M059J (cell line): Measurements from ENCODE around the gene EIF6. TPM values are rescaled to one million over a fixed set of nuclear protein-coding genes. Genes with fewer than 3 reads are reported as not detected.
"Not testable (repeated sequence)": the region's sequence is repeated elsewhere in the genome, so short reads cannot be mapped to it uniquely, and the experiment has no call there.

Source experiments
- DNase-seq: peaks from one replicate; pipeline ENCODE4 v3.0.0-alpha.2; 2012; ENCODE audit warnings: low read depth
- total RNA-seq: library from RNA; depleted of rRNA; stranded (reverse); fragments of >200 nt; shearing (Covaris generic); gene quantifications from 2 replicates; pipeline ENCODE4 v1.2.3, GENCODE V29; 2014

The EIF6 gene
- total RNA-seq, 1 experiment from 2014 or later: 303 TPM

DNA sequence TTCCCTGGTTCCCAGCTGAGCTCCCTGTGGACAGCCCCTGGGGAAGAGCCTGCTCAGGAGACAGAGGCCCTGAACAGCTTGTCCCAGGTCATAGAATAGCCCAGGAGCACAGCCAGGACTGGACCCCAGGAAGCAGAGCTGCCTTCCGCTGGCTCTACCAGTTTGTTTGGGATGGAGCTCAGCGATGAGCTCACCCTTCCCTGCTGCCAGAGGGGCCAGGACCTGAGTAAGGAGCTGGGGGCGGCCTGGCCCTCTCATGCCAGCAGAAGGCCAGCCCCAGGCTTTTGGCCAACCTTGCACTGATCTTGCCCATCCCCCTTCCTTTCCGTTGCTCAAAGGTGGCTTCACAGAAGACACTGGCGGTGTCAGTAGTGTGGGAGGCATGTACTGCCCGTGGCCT lies 24.1 kb downstream of the EIF6 start:
- no peak for DNase-seq

DNA sequence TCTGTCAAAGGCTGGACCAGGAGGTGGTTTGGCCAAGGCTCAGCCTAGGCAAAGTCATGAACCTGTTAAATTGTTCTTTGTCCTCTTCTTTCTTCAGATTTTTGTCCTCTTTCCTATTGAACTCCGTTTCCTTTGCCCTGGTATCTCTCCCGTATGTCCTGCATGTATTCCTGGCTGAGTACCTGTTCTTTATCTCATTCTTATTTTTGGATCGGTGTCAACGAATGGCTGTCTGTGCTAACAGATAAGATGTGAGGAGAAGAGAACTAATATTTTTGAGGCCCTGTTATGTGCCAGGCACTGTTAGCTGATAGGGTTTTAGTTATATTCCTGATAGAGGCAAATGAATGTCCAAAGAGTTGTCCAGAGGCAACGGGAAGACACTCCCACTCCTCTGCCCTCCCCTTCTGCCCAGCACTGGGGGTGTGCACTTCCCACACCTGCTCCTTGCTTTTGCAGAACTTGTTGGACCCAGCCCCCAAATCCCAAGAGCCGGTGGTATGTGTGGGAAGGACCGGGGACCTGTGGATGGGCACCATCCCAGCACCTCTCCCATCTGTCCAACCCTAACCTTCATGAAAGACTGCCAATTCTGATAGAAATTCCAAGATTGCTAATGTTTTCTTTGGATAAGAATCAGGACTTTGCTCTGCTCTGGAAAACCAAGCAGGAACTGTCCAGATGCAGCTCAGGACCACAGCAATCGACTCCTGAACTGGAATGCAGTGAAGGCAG lies 27.2 kb downstream of the EIF6 start:
- peak; percentile 48 for DNase-seq

DNA sequence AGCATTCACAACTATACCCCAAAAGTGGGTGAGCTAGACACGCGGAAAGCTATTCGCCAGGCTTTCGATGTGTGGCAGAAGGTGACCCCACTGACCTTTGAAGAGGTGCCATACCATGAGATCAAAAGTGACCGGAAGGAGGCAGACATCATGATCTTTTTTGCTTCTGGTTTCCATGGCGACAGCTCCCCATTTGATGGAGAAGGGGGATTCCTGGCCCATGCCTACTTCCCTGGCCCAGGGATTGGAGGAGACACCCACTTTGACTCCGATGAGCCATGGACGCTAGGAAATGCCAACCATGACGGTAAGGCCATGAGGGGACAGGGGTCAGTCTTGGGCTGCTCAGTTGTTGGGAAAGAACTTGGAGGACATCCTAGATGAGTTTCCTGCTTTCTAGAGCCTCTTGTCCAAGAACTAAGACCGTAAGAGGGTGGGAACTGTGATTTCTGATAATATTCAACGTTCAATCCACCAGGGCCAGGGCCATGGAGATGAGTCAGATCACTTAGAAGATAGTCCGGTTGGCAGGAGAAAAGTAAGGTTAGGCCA lies 30.0 kb downstream of the EIF6 start:
- no peak for DNase-seq

DNA sequence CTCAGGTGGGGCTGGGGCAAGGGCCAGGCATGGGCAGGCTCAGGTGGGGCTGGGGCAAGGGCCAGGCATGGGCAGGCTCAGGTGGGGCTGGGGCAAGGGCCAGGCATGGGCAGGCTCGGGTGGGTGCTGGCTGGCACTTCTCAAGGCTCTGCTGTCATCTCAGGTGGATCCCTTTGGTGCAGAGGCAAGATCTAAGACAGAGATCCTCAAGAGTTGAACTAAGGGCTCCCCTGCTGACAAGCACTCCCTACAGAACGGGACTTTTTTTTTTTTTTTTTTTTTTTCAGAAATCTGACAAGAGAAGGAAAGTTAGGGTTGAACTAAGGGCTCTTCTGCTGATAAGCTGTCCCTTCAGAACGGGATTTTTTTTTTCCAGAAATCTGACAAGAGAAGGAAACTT lies 31.6 kb downstream of the EIF6 start:
- DNase-seq: no peak

DNA sequence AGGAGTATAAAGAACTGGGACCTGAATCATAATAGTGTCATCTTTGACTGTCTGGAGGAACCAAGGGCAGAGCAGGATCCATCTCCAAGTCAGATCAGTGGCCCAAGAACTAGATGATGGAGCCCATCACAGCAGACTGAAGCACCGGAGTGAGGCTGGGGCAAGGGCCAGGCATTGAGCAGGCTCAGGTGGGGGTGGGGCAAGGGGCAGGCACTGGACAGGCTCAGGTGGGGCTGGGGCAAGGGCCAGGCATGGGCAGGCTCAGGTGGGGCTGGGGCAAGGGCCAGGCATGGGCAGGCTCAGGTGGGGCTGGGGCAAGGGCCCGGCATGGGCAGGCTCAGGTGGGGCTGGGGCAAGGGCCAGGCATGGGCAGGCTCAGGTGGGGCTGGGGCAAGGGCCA lies 32.0 kb downstream of the EIF6 start:
- DNase-seq: not testable (repeated sequence)

GRCh38 chr20:35252037-35252461 lies 32.5 kb downstream of the EIF6 start:
- DNase-seq: peak; percentile 63

DNA sequence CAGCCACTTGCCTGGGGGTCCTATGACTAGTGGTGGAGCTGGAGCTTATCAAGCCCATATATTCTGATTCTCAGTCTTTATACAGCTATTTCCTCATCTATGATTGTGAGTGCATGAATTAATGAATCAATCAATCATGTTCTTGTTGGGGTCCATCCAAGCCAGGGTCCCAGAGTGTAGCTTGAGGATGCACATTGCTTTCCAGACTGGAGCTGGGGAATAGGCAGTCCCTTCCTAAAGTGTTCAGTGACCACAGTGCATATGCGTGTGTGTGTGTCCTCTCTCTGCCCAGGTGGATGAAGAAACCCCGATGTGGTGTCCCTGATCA lies 33.0 kb downstream of the EIF6 start:
- no peak for DNase-seq

DNA sequence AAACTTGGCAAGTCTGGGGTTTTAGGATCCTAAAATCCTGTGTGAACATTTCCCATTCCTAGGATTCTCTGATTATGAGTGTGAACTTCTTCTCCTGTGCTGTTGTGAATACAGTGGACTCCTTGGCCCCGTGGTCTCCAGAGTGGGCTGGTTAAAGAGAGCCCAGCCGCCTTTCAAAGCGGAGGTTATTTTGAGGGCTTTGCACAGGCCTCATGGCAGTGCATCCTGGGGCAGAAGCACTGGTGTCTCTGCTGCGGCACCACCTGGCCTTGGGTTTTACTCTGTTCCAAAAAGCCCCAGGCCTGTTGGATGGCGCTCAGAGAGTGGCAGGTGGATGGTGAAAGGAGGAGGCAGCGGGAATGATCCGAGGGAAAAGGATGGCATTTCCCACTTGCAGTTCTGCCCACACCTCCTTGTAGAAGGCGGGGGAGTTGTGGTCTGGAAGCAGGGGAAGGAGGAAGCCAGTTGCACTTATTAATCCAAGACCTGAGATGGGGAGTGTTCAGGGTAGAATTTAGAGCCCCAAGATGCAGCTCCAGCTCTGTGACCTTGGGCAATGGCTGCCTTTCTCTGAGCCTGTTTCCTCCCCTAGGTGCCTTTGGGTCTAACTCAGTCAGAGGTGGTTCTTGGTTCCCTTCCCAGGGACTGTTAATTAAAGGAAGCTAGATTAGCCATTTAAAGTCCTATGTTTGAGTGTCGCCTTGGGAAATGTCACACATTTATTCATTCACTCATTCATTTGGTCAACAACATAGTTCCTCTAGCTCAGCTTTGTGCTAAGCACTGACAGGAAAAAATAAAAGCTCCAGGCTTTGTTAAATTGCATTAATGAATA lies 35.7 kb downstream of the EIF6 start:
- DNase-seq: no peak

DNA sequence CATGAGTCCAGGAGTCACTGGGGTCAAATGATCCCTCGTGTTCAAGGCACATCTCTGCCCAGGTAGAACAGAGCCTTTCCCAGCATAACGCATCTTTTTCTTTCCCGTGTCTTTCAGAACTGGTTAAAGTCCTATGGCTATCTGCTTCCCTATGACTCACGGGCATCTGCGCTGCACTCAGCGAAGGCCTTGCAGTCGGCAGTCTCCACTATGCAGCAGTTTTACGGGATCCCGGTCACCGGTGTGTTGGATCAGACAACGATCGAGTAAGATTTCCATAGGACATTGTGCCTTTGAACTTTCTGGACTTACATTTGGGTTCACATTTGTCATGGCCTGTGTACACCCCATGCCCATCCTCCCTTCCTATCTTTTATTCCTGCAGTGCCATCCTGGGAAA lies 37.8 kb downstream of the EIF6 start:
- DNase-seq: no peak

- DNase-seq: no peak
These were observed 40.6 kb downstream of the EIF6 start for GRCh38 chr20:35243986-35244385.

DNA sequence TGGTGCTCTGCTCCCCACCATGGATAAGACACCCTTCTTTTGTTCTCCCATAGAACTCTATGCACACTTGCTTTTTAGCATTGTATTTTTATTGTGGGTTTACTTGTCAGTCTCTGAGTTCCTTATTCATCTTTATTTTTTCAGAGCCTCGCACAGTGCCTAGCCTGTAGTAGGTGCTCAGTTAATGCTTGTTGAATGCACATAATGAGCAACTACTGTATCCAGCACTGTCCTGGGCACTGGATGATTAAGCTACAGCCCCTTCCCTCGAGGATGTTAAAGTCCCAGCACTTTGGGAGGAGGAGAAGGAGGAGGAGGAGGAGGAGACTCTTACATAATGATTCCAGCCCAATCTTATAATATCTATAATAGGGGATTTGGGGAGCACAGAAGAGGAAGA lies 41.3 kb downstream of the EIF6 start:
- no peak for DNase-seq

DNA sequence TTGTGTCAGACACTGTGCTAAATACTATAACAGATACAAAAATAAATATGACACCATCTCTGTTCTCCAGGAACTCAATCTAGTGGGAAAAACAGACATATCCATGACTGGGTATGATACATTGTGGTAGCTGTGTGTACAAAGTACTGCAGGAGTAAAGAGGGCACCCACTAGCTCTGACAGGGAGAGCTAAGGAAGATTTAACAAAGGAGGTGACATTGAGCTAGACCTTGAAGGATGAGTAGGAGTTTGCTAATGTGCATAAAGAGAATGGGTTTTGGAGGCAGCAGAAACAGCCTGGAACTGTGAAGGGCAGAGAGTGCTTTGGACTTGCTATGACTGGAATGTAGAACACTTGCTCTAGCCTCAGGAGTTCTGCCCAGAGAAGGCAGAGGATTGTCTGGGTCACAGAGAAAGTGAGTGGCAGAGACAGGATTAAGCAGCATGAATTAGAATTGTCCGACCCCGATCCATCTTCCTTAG lies 43.7 kb downstream of the EIF6 start:
- DNase-seq: no peak

DNA sequence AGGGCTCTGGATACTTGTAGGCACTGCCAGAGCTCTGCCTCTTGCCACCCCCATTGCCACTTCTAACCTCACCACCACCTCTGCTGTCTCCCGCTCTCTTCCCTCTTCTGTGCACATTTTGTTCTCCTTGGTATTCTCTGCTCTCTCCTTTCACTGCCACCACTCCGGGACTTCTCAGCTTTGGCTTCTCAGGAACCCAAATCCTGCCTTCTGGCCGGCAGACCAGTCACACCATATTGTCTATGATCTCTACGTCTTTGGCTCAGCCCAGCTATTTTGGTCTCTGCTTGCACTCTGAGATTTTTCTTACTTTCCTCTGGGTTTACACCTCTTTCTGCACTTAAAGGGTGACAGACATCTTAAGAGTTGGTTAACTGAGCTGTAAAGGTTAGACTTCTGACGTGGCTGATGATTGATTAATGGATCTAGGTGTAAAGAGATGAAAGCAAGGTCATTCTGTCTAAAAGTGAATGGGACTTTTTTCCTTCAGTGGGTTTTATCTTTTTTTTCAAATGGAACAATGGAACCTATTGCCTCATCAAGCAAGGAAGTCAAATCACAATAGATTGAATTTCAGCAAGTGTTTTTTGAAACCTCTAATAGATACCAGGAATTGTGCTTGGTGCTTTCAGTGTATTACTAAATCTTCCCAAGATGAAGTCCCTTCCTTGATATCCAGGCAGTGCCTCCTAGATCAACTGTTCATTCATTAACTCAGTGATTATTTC lies 44.3 kb downstream of the EIF6 start:
- no peak for DNase-seq

- DNase-seq: no peak
These were observed 45.8 kb downstream of the EIF6 start for GRCh38 chr20:35238735-35239134.

- no peak for DNase-seq
These were observed 46.4 kb downstream of the EIF6 start for GRCh38 chr20:35238170-35238569.

DNA sequence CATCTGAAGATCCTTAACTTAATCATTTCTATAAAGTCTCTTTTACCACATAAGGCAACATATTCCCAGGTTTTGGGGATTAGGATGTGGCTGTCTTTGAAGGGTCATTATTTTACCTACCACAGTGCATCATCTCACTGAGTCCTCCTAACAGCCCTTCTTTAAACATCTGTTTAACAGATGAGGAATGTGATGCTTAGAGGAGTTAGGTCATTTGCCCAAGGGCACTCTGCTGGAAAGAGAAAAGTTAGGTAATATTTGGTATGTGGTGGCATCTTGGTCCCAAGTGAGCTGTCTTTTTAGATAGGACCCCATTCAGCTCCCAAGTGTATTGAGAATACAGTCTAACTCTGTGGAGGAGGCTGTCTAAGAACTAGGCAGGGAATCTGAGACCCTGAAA lies 47.1 kb downstream of the EIF6 start:
- peak; percentile 30 for DNase-seq

DNA sequence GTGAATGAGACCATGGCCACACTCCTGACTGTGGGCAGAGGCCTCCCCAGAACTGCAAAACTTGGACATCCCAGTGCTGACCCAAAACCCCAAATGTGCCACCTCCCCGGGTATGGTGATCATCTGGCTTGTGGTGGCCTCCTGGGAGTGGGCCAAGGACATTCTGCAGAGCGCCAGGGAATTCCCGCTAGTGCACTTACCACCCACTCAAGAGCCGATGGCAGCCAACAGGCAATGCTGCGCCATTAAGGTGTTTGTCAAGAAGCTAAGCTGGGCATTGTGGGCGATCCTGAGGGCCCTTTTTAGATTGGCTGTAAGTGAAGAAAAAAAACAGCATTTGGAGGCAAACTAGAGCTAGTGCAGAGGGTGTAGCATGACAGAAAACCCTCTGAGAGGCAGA lies 48.7 kb downstream of the EIF6 start:
- DNase-seq: no peak

- DNase-seq: peak; percentile 84
These were observed 52.0 kb downstream of the EIF6 start for GRCh38 chr20:35232575-35232974.
